ENCODE data around the gene DEFB115. TPM values are rescaled to one million over a fixed set of nuclear protein-coding genes. Genes with fewer than 3 reads are reported as not detected.

Gene DEFB115, protein sequence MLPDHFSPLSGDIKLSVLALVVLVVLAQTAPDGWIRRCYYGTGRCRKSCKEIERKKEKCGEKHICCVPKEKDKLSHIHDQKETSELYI
- not detected in 2 replicates for total RNA-seq (2021; fragmentation: NEBNext Ultra II Directional; extraction: Animal tissue kit (Norgen Biotek cat#: 25700))
- not detected in 2 replicates for polyA plus RNA-seq (2011; rRNA removed)
- not detected for polyA plus RNA-seq (2011; cell fraction: cytosol; rRNA removed)
- not detected for polyA plus RNA-seq (2011; cell fraction: nucleus; rRNA removed)
- not detected in 4 replicates for polyA plus RNA-seq (2012, experiment 1 of 2)
- not detected for polyA plus RNA-seq (2012, experiment 2 of 2)
- polyA plus RNA-seq (2013, experiment 1 of 2): not detected
- polyA plus RNA-seq (2013, experiment 2 of 2): not detected
- not detected in 2 replicates for polyA minus RNA-seq (2011; rRNA and poly(A)+ RNA removed)
- polyA minus RNA-seq (2011; cell fraction: cytosol; rRNA and poly(A)+ RNA removed): not detected
- not detected for polyA minus RNA-seq (2011; cell fraction: nucleus; rRNA and poly(A)+ RNA removed)
- long read RNA-seq, experiment 1: 0 reads
- long read RNA-seq, experiment 2: 0 reads

DNA sequence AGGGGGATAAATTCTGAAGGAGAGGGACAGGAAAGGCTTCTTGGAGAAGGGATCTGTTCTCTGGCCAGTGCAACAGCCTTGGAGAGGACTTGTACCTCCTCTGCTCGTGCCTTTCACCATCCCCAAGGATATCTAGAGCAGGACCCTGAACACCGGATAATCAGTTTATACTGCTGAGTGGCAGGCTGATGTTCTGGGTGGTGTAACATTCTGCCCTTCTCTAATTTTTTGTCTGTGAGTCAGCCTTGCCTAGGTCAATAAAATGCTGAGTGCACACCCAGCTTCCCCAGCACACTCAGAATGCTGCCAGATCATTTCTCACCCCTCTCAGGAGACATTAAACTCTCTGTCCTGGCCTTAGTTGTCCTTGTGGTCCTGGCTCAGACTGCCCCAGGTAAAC, at the start of gene DEFB115:
DEFB115 (plus strand) TSS at position 301 of the 400 bp plus-strand sequence; CDS start at position 301, 0 bp downstream.
- H3K56ac ChIP-seq (replicated peaks; ENCODE audit: insufficient read length, low read depth, low read length): no peak within 1 kb of the TSS
- no peak within 1 kb of the TSS for H2AK5ac ChIP-seq (ENCODE audit: low read depth, low read length)
- no peak within 1 kb of the TSS for H3K4me2 ChIP-seq (ENCODE audit: insufficient read depth in 1 of 2, low read depth in 2 of 2, low read length in 2 of 2)
- H2BK20ac ChIP-seq (ENCODE audit: low read length): no peak within 1 kb of the TSS
- no peak within 1 kb of the TSS for H3K27ac ChIP-seq (ENCODE audit: low read depth, low read length)
- H3K9ac ChIP-seq (replicated peaks in 1 of 4; ENCODE audit: extremely low read depth in 1 of 4, low read depth in 3 of 4, low read length in 3 of 4): no peak within 1 kb of the TSS
- no peak within 1 kb of the TSS for H4K5ac ChIP-seq (ENCODE audit: insufficient read length, low read depth, low read length)
- no peak within 1 kb of the TSS for H4K8ac ChIP-seq (ENCODE audit: extremely low read depth, insufficient read depth, low read length)
- no peak within 1 kb of the TSS for H2BK120ac ChIP-seq (replicated peaks; ENCODE audit: low read depth, low read length)
- no peak within 1 kb of the TSS for H2BK15ac ChIP-seq (ENCODE audit: low read length)
- DNase-seq (ENCODE audit: low read depth in 1 of 2, low spot score in 2 of 2) (no peak), FAIRE-seq (no peak)
- no peaks in the 10 kb centered on the region for H3K79me1 ChIP-seq (ENCODE audit: low read depth, low read length)
- no peak within 1 kb of the TSS for H4K91ac ChIP-seq (replicated peaks; ENCODE audit: insufficient read length, low read length)
- H2AFZ ChIP-seq (ENCODE audit: low read length): no peak within 1 kb of the TSS
- no peak within 1 kb of the TSS for H3K23ac ChIP-seq (ENCODE audit: insufficient read length)
- no peak for TF ChIP-seq SP2 (IDR thresholded peaks at IDR 0.05; ENCODE audit: low read length)
- no peak for TF ChIP-seq SIRT6 (IDR thresholded peaks at IDR 0.05; ENCODE audit: low read length)
- no peak for TF ChIP-seq EGR1 (IDR thresholded peaks at IDR 0.05; ENCODE audit: borderline replicate concordance, low read depth, low read length)
- H2BK5ac ChIP-seq (ENCODE audit: low read depth, low read length): no peak within 1 kb of the TSS
- ChIA-PET CTCF (ENCODE audit: partially characterized antibody) (no interaction called here), POLR2A (ENCODE audit: partially characterized antibody) (no interaction called here)
- H3K4me3 ChIP-seq (ENCODE audit: extremely low read depth in 1 of 4, insufficient read depth in 2 of 4, low read depth in 3 of 4, low read length in 4 of 4): no peak within 1 kb of the TSS
- no peaks in the 10 kb centered on the region for H4K20me1 ChIP-seq (replicated peaks in 1 of 2; ENCODE audit: control insufficient read depth in 1 of 2, insufficient read depth in 2 of 2, low read length in 2 of 2)
- H3K23me2 ChIP-seq (ENCODE audit: low read depth, low read length): no peaks in the 10 kb centered on the region
- no peaks in the 10 kb centered on the region for H3K79me2 ChIP-seq (ENCODE audit: control insufficient read depth in 1 of 2, insufficient read depth in 2 of 2, low read length in 2 of 2)
- H3K36me3 ChIP-seq (ENCODE audit: control insufficient read depth in 2 of 4, insufficient read depth in 4 of 4, low read length in 3 of 4): 0 out of 8 replicates have a peak, but pooled peaks cover 0 to 4% (median 0%) of the 10 kb centered on the region in 4 experiments
- no peak within 1 kb of the TSS for H2BK12ac ChIP-seq (ENCODE audit: low read depth, low read length)
- H3K4me1 ChIP-seq (replicated peaks in 1 of 4; ENCODE audit: control insufficient read depth in 3 of 4, insufficient read depth in 4 of 4, low read length in 3 of 4): no peaks in the 10 kb centered on the region
- no peak within 1 kb of the TSS for H3K4ac ChIP-seq (replicated peaks; ENCODE audit: insufficient read length, low read depth, low read length)
- WGBS, 2 experiments (ENCODE audit: extremely low coverage in 1 of 2, insufficient coverage in 1 of 2, insufficient read length in 1 of 2, insufficient replicate concordance in 2 of 2, low coverage in 1 of 2, low lambda C conversion rate in 2 of 2, missing lambda C conversion rate in 1 of 2): 83% methylated on average over 2 of the region's 2 CpGs; no CpG with 5 or more reads in 1 of the 2 experiments
- H3K18ac ChIP-seq (ENCODE audit: extremely low read depth, low read length): no peak within 1 kb of the TSS
- peaks cover 84 to 91% of the 10 kb centered on the region in 2 experiments for H3K9me3 ChIP-seq (ENCODE audit: insufficient read depth in 2 of 2, low read depth in 1 of 2, low read length in 1 of 2)
- H3K27me3 ChIP-seq (replicated peaks in 1 of 4; ENCODE audit: control insufficient read depth in 3 of 4, extremely low read depth in 1 of 4, insufficient read depth in 3 of 4, low read length in 3 of 4): no peaks in the 10 kb centered on the region
- H3K14ac ChIP-seq (ENCODE audit: insufficient read length): no peak within 1 kb of the TSS
